ENCODE measurements around the gene OGDH. TPM values are rescaled to one million over a fixed set of nuclear protein-coding genes. Genes with fewer than 3 reads are reported as not detected.

OGDH gene
- total and polyA plus RNA-seq, 10 of the 15 experiments (the other 5 are each of a cell fraction or from before 2014, with no cell fraction given), result 4.1 to 103 (median 48.4) TPM

DNA sequence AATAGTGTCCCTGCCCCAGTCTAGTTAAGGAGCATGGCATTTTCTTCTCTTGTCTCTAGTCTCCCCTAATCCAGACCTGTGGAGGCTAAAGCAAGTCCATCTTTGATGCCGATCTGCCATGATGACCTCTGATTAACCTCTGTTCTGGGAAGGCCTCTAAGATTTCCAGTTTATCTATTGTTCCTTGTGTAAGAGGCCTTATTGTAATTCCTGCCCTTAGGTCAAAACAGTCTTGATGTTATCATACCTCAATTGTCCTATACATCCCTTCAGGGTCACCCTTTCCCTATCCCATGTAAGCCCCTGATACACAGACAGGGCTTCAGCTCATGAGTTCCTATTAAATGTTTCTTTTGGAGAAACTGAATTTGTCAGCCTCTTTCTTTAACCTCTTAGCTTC lies 137.3 kb downstream of the OGDH start:
- Histone ChIP-seq H2AFZ (ENCODE audit: control insufficient read depth, low read depth, low read length) (no peak overlapping the region), H3K9me3 (replicated peaks; ENCODE audit: control insufficient read depth, insufficient read depth, low read length) (no peaks in the 10 kb centered on the region), H3K4me2 (ENCODE audit: control insufficient read depth, insufficient read depth) (no peak overlapping the region), H3K9ac (ENCODE audit: control insufficient read depth, insufficient read depth, low read length) (no peak overlapping the region), H3K36me3 (ENCODE audit: control insufficient read depth in 2 of 2, insufficient read depth in 2 of 2, low read length in 1 of 2) (no peaks in the 10 kb centered on the region), H3K79me2 (ENCODE audit: control insufficient read depth, insufficient read depth, low read length) (peaks cover 2% of the 10 kb centered on the region; the same call in 1 of the 2 replicates), H4K20me1 (ENCODE audit: control insufficient read depth, insufficient read depth) (no peaks in the 10 kb centered on the region), H3K4me1 (ENCODE audit: control insufficient read depth, insufficient read depth, low read length) (no peaks in the 10 kb centered on the region; the same call in 1 of the 2 replicates), H3K4me3 (no peak overlapping the region), H3K27me3 (replicated peaks in 1 of 2; ENCODE audit: control insufficient read depth in 2 of 2, insufficient read depth in 2 of 2, low read length in 1 of 2) (no peaks in the 10 kb centered on the region), H3K27ac (ENCODE audit: control insufficient read depth, insufficient read depth) (no peak overlapping the region)
- WGBS (ENCODE audit: insufficient coverage, insufficient replicate concordance, low lambda C conversion rate, missing lambda C conversion rate), result 89% methylated on average over 1 of the region's 1 CpG
- RAD21 ChIA-PET (ENCODE audit: unreplicated experiment), result no interaction called here
- no TSS peak for BruUV-seq (replicated peaks)
- intact Hi-C loops (cut with micrococcal nuclease; ENCODE audit: unreplicated experiment), result no loop called here
- in situ Hi-C loops (cut with MboI), result no loop called here
- no peak for DNase-seq (ENCODE audit: low read depth, low spot score)
- CTCF ChIA-PET, result no interaction called here
- no peak for FAIRE-seq
- TF ChIP-seq FOS (IDR thresholded peaks at IDR 0.05; ENCODE audit: borderline replicate concordance, extremely low read depth, insufficient read length) (no peak), SRF (IDR thresholded peaks at IDR 0.05; ENCODE audit: low read depth in 2 of 2, low read length in 2 of 2) (no peak), SPI1 (IDR thresholded peaks at IDR 0.05; ENCODE audit: borderline replicate concordance, insufficient read depth, low read depth, low read length) (no peak), HDGF (IDR thresholded peaks at IDR 0.05) (no peak)
- TF ChIP-seq, protein P1, sequence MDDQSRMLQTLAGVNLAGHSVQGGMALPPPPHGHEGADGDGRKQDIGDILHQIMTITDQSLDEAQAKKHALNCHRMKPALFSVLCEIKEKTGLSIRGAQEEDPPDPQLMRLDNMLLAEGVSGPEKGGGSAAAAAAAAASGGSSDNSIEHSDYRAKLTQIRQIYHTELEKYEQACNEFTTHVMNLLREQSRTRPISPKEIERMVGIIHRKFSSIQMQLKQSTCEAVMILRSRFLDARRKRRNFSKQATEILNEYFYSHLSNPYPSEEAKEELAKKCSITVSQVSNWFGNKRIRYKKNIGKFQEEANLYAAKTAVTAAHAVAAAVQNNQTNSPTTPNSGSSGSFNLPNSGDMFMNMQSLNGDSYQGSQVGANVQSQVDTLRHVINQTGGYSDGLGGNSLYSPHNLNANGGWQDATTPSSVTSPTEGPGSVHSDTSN (IDR thresholded peaks at IDR 0.05; ENCODE audit: insufficient replicate concordance, low read depth, low read length), result no peak
- TF ChIP-seq, protein P2, sequence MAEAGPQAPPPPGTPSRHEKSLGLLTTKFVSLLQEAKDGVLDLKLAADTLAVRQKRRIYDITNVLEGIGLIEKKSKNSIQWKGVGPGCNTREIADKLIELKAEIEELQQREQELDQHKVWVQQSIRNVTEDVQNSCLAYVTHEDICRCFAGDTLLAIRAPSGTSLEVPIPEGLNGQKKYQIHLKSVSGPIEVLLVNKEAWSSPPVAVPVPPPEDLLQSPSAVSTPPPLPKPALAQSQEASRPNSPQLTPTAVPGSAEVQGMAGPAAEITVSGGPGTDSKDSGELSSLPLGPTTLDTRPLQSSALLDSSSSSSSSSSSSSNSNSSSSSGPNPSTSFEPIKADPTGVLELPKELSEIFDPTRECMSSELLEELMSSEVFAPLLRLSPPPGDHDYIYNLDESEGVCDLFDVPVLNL (IDR thresholded peaks at IDR 0.05; ENCODE audit: low read depth, low read length), result no peak
- TF ChIP-seq, protein P3, sequence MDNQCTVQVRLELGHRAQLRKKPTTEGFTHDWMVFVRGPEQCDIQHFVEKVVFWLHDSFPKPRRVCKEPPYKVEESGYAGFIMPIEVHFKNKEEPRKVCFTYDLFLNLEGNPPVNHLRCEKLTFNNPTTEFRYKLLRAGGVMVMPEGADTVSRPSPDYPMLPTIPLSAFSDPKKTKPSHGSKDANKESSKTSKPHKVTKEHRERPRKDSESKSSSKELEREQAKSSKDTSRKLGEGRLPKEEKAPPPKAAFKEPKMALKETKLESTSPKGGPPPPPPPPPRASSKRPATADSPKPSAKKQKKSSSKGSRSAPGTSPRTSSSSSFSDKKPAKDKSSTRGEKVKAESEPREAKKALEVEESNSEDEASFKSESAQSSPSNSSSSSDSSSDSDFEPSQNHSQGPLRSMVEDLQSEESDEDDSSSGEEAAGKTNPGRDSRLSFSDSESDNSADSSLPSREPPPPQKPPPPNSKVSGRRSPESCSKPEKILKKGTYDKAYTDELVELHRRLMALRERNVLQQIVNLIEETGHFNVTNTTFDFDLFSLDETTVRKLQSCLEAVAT (IDR thresholded peaks at IDR 0.05), result no peak
- SMC1A ChIA-PET (ENCODE audit: uncharacterized antibody, unreplicated experiment), result interaction anchor here (1.7 kb wide), 1 partner anchor 137 kb away, joined by 8 read pairs; the partner anchor contains the start of gene OGDH
- POLR2A ChIA-PET, result interaction anchor here (0.5 kb wide), 2 partner anchors 102 to 120 kb away, joined by 3 read pairs; no protein-coding TSS in a partner anchor
- ATAC-seq, result no peak
